HTR-8/SVneo (cell line): ENCODE data around the gene TBC1D5.
"Not testable (repeated sequence)": the region's sequence is repeated elsewhere in the genome, so short reads cannot be mapped to it uniquely, and the experiment has no call there.

Experiments used
- DNase-seq: peaks from one replicate; pipeline ENCODE4 v3.0.0; 2011; ENCODE audit warnings: low spot score, mixed read lengths; ENCODE audit not compliant: insufficient read length
- FAIRE-seq: peaks from 2 replicates; lab custom pipeline; 2011; peaks lifted over from hg19 to GRCh38; lab: Jason Lieb, UNC

The TBC1D5 gene, protein sequence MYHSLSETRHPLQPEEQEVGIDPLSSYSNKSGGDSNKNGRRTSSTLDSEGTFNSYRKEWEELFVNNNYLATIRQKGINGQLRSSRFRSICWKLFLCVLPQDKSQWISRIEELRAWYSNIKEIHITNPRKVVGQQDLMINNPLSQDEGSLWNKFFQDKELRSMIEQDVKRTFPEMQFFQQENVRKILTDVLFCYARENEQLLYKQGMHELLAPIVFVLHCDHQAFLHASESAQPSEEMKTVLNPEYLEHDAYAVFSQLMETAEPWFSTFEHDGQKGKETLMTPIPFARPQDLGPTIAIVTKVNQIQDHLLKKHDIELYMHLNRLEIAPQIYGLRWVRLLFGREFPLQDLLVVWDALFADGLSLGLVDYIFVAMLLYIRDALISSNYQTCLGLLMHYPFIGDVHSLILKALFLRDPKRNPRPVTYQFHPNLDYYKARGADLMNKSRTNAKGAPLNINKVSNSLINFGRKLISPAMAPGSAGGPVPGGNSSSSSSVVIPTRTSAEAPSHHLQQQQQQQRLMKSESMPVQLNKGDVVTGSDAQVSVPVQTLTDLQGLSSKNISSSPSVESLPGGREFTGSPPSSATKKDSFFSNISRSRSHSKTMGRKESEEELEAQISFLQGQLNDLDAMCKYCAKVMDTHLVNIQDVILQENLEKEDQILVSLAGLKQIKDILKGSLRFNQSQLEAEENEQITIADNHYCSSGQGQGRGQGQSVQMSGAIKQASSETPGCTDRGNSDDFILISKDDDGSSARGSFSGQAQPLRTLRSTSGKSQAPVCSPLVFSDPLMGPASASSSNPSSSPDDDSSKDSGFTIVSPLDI

DNA sequence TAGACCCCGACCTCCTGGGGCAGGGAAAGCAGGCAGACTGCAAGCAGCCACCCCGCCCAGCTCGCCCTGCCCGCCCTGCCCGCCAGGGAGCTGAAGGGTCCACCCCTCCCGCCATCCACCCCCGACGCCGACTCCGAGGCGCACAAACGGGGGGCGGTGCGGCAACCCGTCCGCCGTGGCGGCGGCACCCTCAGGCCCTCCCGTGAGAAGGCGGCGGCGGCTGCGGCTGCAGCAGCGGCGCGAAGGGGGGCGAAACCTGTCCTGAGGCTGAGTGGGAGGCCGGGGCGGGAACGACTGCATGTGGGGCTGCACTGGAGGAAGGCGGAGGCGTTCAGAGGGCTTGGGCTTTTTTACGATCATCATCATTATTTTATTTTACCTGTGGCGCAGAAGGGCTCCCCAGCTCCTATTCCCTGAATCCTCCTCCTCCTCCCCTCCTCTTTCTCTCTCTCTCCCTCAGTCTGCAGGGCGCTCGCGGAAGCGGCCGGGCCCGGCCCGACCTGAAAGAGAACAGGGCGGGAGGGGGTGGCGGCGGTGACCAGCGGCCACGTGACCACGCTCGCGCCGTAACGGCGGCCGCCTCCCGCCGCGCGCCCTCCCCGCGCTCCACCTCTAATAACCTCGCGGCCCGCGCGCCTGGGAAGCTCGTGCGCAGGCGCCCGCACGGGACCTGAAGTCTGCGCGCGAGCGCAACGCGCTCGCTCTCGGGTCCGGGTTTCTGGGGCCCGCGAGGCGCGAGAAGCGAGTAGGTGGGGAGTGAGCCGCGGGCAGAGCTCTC lies at the start of gene TBC1D5:
Gene TBC1D5 (minus strand): TSS at position 530 of the 778 bp plus-strand sequence. CDS start 234,061 bp downstream, outside the sequence.
- DNase-seq (peak; percentile 65), FAIRE-seq (peak; percentile 20)

DNA sequence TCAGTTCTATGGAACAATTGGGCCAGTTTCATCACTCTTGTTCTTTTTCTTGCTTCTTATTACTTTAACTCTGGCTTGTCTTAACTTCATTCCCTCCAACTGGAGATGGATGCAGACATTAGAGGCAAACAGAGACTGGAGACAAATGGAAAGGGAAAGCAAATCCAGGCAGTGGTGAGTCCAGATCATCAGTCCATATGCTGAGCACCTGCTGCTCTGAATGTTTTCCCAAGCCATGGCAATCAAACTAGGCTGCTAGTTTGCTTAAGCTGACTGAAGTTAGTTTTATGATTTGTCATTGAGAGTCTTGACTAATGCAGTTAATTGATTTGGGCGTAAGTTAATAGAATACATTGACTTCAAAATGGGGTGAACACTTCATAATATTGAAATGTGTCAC lies 41.0 kb upstream of the TBC1D5 start:
- no peak for DNase-seq
- FAIRE-seq: no peak

DNA sequence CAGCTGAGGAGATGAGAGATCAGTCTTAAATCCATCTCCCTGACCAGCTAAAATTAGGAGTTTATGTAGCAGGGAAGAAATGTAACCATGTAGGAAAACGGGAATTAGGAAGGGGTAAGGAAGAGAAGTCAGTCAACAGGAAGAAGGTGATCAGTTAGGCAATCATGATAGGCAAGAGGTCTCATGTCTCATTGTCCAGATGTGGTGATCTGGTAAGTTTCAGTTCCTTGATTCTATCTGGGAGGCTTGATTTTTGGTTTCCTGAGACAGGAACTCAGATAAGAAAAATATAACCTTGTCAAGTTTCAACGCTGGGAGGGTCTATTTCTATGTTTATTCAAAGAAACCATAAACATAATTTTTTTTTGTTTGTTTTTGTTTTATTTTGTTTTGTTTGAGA lies 40.3 kb upstream of the TBC1D5 start:
- no peak for DNase-seq
- no peak for FAIRE-seq

- DNase-seq, FAIRE-seq: not testable (repeated sequence)
Measured at GRCh38 chr3:17780369-17780768, 37.9 kb upstream of the TBC1D5 start.

DNA sequence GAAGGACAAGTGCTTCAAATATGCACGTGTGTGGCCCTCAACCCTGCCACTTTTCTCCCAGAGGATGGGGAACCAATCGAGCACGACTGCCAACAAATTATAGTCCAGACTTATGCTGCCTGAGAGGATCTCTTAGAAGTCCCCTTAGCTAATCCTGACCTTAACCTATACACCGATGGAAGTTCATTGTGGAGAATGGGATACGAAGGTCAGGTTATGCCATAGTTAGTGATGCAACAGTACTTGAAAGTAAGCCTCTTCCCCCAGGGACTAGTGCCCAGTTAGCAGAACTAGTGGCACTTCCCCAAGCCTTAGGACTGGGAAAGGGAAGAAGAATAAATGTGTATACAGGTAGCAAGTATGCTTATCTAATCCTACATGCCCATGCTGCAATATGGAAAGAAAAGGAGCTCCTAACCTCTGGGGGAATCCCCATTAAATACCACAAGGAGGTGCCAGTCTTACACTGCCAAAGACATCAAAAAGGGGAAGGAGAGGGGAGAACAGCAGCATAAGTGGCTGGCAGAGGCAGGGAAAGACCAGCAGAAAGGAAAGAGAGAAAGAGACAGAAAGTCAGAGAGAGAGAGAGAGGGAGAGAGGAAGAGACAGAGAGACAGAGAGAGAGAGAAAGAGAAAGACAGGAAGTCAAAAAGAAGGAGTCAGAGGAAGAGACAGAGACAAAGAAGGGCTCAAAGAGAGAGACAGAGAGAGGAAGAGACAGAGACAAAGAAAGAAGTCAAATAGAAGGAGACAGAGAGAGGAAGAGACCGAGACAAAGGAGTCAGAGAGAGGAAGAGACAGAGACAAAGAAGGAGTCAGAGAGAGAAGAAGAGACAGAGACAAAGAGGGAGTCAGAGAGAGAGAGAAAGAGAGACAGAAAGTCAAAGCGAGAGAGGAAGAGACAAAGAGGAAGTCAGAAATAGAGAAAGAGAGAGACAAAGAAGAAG lies 37.1 kb upstream of the TBC1D5 start:
- not testable (repeated sequence) for FAIRE-seq

GRCh38 chr3:17777326-17777725 lies 34.9 kb upstream of the TBC1D5 start:
- not testable (repeated sequence) for FAIRE-seq, DNase-seq

More for the DNA sequence above, 37.1 kb upstream of the TBC1D5 start:
- not testable (repeated sequence) for DNase-seq

GRCh38 chr3:17775073-17775472 lies 32.6 kb upstream of the TBC1D5 start:
- DNase-seq (no peak), FAIRE-seq (no peak)

GRCh38 chr3:17774180-17774910 lies 31.9 kb upstream of the TBC1D5 start:
- not testable (repeated sequence) for FAIRE-seq, DNase-seq

DNA sequence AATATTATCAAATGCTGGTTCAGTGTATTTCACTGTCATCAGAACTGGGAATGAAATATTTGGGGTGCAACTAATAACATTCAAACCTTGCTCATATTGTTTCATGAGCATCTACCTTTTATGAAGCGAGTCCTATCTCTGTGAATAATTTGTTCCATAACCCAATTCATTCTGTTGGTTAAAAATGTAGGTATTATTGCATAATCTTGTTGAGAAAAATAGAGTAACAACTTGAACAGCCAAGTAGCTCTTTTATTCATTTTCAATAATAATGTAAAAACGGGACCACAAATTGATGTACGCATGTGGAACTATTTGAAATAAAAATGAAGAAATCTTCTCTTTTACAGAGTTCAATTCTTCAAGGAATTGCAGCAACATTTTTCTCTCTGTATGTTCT lies 30.1 kb upstream of the TBC1D5 start:
- DNase-seq (no peak), FAIRE-seq (no peak)

DNA sequence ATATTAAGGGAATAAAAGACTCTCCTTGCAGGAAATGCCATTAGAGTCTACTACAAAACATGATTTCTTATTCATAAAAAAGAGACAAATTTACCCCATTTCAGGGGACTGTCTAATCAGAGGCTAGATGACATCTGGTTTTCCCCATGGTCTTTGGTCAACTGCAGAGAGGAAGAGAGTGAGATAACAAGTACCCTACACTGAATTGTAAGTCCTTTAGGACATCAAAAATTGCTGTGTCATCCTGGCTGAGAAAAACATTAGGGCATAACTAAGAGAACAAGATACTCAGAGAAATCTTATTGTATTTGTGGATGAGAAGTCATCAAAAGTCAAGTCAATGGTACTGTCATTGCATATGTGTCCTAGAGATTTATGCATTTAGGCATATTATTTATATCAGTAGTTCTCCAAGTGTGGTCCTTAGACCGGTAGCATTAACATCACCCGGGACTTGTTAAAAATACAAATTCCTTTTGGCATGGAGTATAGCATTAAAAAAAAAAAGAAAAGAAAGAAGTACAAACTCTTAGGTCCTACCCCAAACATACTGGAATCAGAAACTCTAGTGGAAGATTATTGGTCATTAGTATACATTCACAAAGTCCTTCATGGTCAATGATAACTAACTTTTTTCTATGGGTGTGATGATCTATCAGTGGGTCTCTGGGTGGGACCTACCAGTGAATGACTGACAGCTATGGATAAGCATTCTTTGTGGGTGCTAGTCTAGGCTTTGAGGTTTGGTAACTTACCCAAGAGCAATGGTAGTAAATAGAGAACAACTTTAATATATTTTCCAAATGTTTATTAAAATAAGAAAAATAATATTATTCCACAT lies 29.0 kb upstream of the TBC1D5 start:
- DNase-seq (no peak), FAIRE-seq (no peak)

GRCh38 chr3:17770682-17771081 lies 28.3 kb upstream of the TBC1D5 start:
- DNase-seq (no peak), FAIRE-seq (no peak)

- DNase-seq (no peak), FAIRE-seq (no peak)
Measured at GRCh38 chr3:17765819-17766472, 23.5 kb upstream of the TBC1D5 start.

GRCh38 chr3:17761563-17761962 lies 19.1 kb upstream of the TBC1D5 start:
- no peak for DNase-seq
- FAIRE-seq: no peak

DNA sequence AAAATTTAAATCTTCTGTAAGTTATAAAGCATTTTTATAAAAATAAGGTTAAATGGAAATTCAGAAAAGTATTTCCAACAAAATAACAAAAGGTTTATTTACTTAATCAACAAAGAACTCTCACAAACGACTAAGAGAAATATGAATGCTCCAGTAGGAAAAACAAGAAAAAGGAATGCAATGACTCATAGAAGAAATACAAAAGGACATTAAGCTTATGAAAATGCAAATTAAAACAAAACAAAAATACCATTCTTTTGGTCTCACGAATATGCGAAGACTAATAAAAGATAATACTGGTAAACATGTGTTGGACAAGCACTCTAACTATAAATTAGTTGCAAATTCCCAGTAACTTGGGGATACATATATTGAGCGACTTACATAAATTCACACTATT lies 17.5 kb upstream of the TBC1D5 start:
- no peak for FAIRE-seq
- DNase-seq: no peak

DNA sequence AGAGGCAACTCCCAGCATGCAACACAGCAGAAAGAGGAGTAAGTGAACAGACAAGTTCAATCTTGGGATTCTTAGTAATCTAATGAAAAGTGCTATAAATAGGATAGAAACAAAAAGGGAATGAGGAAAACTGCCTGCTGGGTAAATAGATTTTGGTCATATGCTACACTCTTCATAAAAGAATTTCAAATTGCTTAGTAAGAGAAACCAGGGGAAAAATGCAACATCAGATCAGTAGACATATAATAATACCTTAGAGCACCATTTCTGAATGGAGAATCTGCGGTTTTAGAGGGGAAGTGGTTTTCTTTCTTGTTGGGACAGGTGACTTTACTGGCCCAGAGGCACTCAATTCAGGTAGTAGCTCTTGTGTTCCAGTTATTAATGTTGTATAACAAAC lies 13.4 kb upstream of the TBC1D5 start:
- FAIRE-seq: no peak
- DNase-seq: no peak

DNA sequence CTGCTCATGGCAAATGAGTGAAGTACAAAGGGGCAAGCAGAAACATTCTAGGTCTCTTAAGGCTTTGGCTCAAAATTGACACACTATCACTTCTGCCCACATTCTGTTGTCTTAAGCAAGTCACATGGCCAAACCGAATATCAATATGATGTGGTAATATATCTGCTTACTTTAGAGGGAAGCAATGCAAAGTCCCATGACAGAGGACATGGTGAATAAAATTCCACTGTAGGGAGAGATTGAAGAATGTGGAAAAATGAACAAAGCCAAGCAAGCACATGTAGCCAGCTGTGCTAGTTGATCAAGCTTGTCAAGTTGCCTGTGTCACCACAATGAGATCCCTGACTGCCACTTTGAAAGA lies 11.2 kb upstream of the TBC1D5 start:
- FAIRE-seq (no peak), DNase-seq (no peak)

GRCh38 chr3:17752876-17753631 lies 10.6 kb upstream of the TBC1D5 start:
- DNase-seq (no peak), FAIRE-seq (no peak)
